OCI-LY7 (cell line): ENCODE data around the gene KICS2. TPM values are rescaled to one million over a fixed set of nuclear protein-coding genes. Genes with fewer than 3 reads are reported as not detected.

Experiments used
- BruUV-seq: library from RNA; stranded (reverse); fragments of 400-500 nt; replicated peaks from 2 replicates; lab custom pipeline; 2021; lab: Mats Ljungman, UMichigan
- CTCF ChIA-PET: fragments of 300-600 bp; sonication (Branson Sonifier 250); formaldehyde crosslinking; loops from one replicate; lab custom pipeline; 2022; ENCODE audit warnings: antibody characterized with exemption; ENCODE audit not compliant: unreplicated experiment; lab: Charles Lee
- POLR2A ChIA-PET: fragments of 300-600 bp; sonication (Branson Sonifier 250); formaldehyde crosslinking; loops from one replicate; lab custom pipeline; 2022; ENCODE audit warnings: antibody characterized with exemption; lab: Charles Lee
- DNase-seq: peaks from one replicate; pipeline ENCODE4 v3.0.0-alpha.2; 2015; ENCODE audit warnings: low spot score
- H2AFZ ChIP-seq: fragments of 200-600 bp; sonication (generic), shearing (Covaris generic); 2 replicates; pipeline ENCODE4 v1.6.1; 2014; ENCODE audit warnings: mild to moderate bottlenecking, antibody characterized with exemption, low read length, moderate library complexity
- H3K27ac ChIP-seq: fragments of 200-600 bp; sonication (generic); 2 replicates; pipeline ENCODE4 v1.5.1; 2014; ENCODE audit warnings: mixed run types, low read depth, mild to moderate bottlenecking, moderate library complexity, low read length, inconsistent platforms; ENCODE audit not compliant: poor library complexity, severe bottlenecking
- H3K36me3 ChIP-seq: fragments of 200-600 bp; sonication (generic); 2 replicates; pipeline ENCODE4 v1.6.1; 2014; ENCODE audit warnings: mild to moderate bottlenecking, antibody characterized with exemption, low read length, moderate library complexity, mixed read lengths; ENCODE audit not compliant: insufficient read depth
- H3K4me1 ChIP-seq: fragments of 200-600 bp; sonication (generic); 2 replicates; pipeline ENCODE4 v1.5.1; 2014; ENCODE audit warnings: mild to moderate bottlenecking, low read length; ENCODE audit not compliant: insufficient read depth, poor library complexity, severe bottlenecking
- H3K4me2 ChIP-seq: fragments of 200-600 bp; sonication (generic); 2 replicates; pipeline ENCODE4 v1.6.1; 2014; ENCODE audit warnings: mild to moderate bottlenecking, low read length
- H3K4me3 ChIP-seq: fragments of 200-600 bp; sonication (generic); 2 replicates; pipeline ENCODE4 v1.5.1; 2014; ENCODE audit warnings: mild to moderate bottlenecking, low read depth, low read length; ENCODE audit not compliant: poor library complexity, severe bottlenecking
- H3K79me2 ChIP-seq: fragments of 200-600 bp; sonication (generic); 2 replicates; pipeline ENCODE4 v1.6.1; 2016; ENCODE audit warnings: low read depth, mild to moderate bottlenecking, low read length, moderate library complexity, mixed read lengths; ENCODE audit not compliant: insufficient read depth
- H3K9me2 ChIP-seq: fragments of 200-600 bp; sonication (generic); 2 replicates; pipeline ENCODE4 v1.6.1; 2016; ENCODE audit warnings: mild to moderate bottlenecking, low read length, mixed read lengths; ENCODE audit not compliant: insufficient read depth
- H3K9me3 ChIP-seq: fragments of 200-600 bp; sonication (generic); 2 replicates; pipeline ENCODE4 v1.6.1; 2014; ENCODE audit warnings: mild to moderate bottlenecking, mixed run types, low read length, mixed read lengths
- H4K20me1 ChIP-seq: fragments of 200-600 bp; sonication (generic); 2 replicates; pipeline ENCODE4 v1.6.1; 2014; ENCODE audit warnings: mild to moderate bottlenecking, antibody characterized with exemption, low read length, moderate library complexity, mixed read lengths; ENCODE audit not compliant: insufficient read depth
- CTCF ChIP-seq: fragments of 200-600 bp; sonication (generic); conservative IDR thresholded peaks from 2 replicates; pipeline ENCODE4 v1.5.1; 2014; ENCODE audit warnings: mild to moderate bottlenecking, antibody characterized with exemption, low read length, moderate library complexity, mixed read lengths
- EZH2phosphoT487 ChIP-seq: fragments of 200-600 bp; sonication (generic); IDR thresholded peaks from 2 replicates; pipeline ENCODE4 v1.6.1; 2018; ENCODE audit warnings: low read depth, borderline replicate concordance, mild to moderate bottlenecking, mixed run types, antibody characterized with exemption, low read length, moderate library complexity, mixed read lengths
- intact Hi-C: fragments of 100-400 bp; cut with micrococcal nuclease; formaldehyde crosslinking; loops from one replicate; pipeline ENCODE4 v1.10.0; 2022; ENCODE audit not compliant: unreplicated experiment
- total RNA-seq, 2 experiments: library from RNA; depleted of rRNA in 1 of 2; stranded (reverse); fragments of >200 nt in 1 of 2; shearing (Covaris generic) in 1 of 2; gene quantifications; 2 replicates each; pipeline ENCODE4 v1.2.3, GENCODE V29; 2014 to 2022

KICS2 gene
- total RNA-seq, 2 experiments from 2014 or later: 20.4 to 20.6 TPM

DNA sequence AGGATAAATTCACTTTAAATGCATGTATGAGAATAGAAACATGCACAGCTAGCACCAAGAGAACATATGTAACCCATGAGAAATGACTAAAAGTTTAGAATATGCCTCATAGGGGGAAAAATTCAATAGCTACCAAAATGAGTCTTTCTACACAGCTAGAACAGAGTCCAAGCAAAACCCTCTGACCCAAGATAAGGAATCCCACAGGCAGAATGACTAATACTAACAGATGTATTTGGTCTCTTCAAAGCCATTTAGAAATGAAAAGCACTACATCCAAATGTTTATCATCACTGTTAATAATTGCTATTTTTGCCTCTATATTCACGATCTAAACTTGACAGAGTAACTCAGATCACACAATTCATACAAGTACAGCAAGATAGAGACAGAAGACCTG is 44.0 kb downstream of the KICS2 start:
- H3K4me1 ChIP-seq: no peaks in the 10 kb centered on the region
- no peaks in the 10 kb centered on the region for H3K36me3 ChIP-seq
- intact Hi-C loops: no loop called here
- BruUV-seq: no TSS peak
- TF ChIP-seq EZH2phosphoT487: no peak
- no peak for TF ChIP-seq CTCF
- no peak overlapping the region for H3K4me2 ChIP-seq
- no peak for DNase-seq
- no peaks in the 10 kb centered on the region for H3K9me2 ChIP-seq
- no peak overlapping the region for H3K4me3 ChIP-seq
- H3K9me3 ChIP-seq: no peaks in the 10 kb centered on the region
- ChIA-PET CTCF (no interaction called here), POLR2A (no interaction called here)
- no peaks in the 10 kb centered on the region for H3K79me2 ChIP-seq
- no peaks in the 10 kb centered on the region for H4K20me1 ChIP-seq
- H2AFZ ChIP-seq: no peak overlapping the region
- no peak overlapping the region for H3K27ac ChIP-seq

- H2AFZ ChIP-seq: no peak overlapping the region
- CTCF ChIA-PET: no interaction called here
- no peak overlapping the region for H3K4me2 ChIP-seq
- intact Hi-C loops: no loop called here
- no peaks in the 10 kb centered on the region for H3K9me3 ChIP-seq
- H3K79me2 ChIP-seq: no peaks in the 10 kb centered on the region
- TF ChIP-seq CTCF (no peak), EZH2phosphoT487 (no peak)
- POLR2A ChIA-PET: no interaction called here
- H3K27ac ChIP-seq: no peak overlapping the region
- H3K4me3 ChIP-seq: no peak overlapping the region
- no peaks in the 10 kb centered on the region for H4K20me1 ChIP-seq
- H3K9me2 ChIP-seq: no peaks in the 10 kb centered on the region
- H3K4me1 ChIP-seq: no peaks in the 10 kb centered on the region
- no peak for DNase-seq
- no TSS peak for BruUV-seq
- H3K36me3 ChIP-seq: no peaks in the 10 kb centered on the region
Observed at GRCh38 chr12:64177001-64177400, 45.1 kb downstream of the KICS2 start.

DNA sequence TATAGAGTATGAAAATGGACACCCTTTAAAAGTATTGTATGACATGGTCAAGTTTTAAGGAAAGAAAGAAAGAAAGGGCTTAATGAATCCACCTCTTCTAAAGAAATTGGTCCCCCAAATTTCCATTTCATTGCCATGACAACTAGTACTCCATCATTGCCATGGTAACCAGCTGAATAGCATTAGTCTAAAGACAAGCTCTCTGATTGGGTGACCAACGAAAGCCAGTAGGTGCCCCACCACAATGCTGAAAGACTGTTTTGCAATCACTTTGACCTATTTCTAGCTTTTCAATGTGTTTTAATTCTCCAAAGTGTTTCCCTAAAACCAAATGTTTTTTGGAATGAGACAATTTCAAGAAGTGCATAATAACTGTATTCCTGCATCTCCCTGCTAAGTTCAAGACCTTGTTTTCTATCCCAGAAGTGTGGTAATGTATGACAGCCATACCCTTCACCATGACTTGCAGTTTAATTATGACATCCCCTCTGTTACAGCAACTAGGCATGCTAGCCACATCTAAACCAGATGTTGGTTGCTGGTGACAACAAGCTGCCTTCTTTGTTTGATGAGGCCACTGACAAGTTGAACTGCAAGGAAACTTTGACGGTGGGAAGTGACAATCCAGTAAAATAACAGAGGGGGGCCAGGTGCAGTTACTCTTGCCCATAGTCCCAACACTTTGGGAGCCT is 46.7 kb downstream of the KICS2 start:
- BruUV-seq: no TSS peak
- ChIA-PET CTCF (no interaction called here), POLR2A (interaction anchor here (1.2 kb wide), 1 partner anchor 166 kb away, joined by 3 read pairs; no protein-coding TSS in a partner anchor)
- TF ChIP-seq EZH2phosphoT487 (no peak), CTCF (no peak)
- intact Hi-C loops: no loop called here
- Histone ChIP-seq H3K4me2 (no peak overlapping the region), H4K20me1 (no peaks in the 10 kb centered on the region), H3K4me3 (no peak overlapping the region), H3K9me3 (no peaks in the 10 kb centered on the region), H3K27ac (no peak overlapping the region), H2AFZ (no peak overlapping the region), H3K4me1 (no peaks in the 10 kb centered on the region), H3K79me2 (no peaks in the 10 kb centered on the region), H3K9me2 (no peaks in the 10 kb centered on the region), H3K36me3 (no peaks in the 10 kb centered on the region)
- no peak for DNase-seq
